Right renal cortex interstitium (tissue), 3 donors: ENCODE results near the gene KRT3. TPM values are rescaled to one million over a fixed set of nuclear protein-coding genes. Genes with fewer than 3 reads are reported as not detected.

ENCODE experiments used
- DNase-seq, 3 donors: peaks; one replicate each; pipeline ENCODE4 v3.0.0-alpha.2; 2013; ENCODE audit warnings: low read depth in 3 of 3, low spot score in 2 of 3
- polyA plus RNA-seq, 3 donors: library from polyadenylated mRNA; unstranded; fragments of 120-200 nt; gene quantifications; one replicate each; pipeline ENCODE4 v1.2.1, GENCODE V29; 2013; ENCODE audit not compliant: insufficient read length in 3 of 3

KRT3 gene
- polyA plus RNA-seq, 3 donors = not detected

GRCh38 chr12:52742822-52743457 is 53.0 kb downstream of the KRT3 start:
- no peak for DNase-seq

GRCh38 chr12:52742196-52742580 is 53.7 kb downstream of the KRT3 start:
- DNase-seq = no peak

GRCh38 chr12:52741375-52742195 is 54.3 kb downstream of the KRT3 start:
- peak; percentile 56 to 76 (median 66) for DNase-seq

- no peak for DNase-seq
These were observed 55.3 kb downstream of the KRT3 start for GRCh38 chr12:52740584-52740983.

GRCh38 chr12:52739963-52740362 is 56.0 kb downstream of the KRT3 start:
- no peak for DNase-seq

Other genes with a start within 250 kb of the KRT3 start
- not detected for gene KRT71, start 243.0 kb downstream of the KRT3 start, polyA plus RNA-seq
- not detected for gene KRT74, start 222.3 kb downstream of the KRT3 start, polyA plus RNA-seq
- not detected for gene KRT72, start 194.7 kb downstream of the KRT3 start, polyA plus RNA-seq
- not detected for gene KRT73, start 177.6 kb downstream of the KRT3 start, polyA plus RNA-seq
- gene KRT2, start 143.9 kb downstream of the KRT3 start, polyA plus RNA-seq = not detected
- gene KRT1, start 115.7 kb downstream of the KRT3 start, polyA plus RNA-seq = under 1 TPM; 0.19 to 0.45 (median 0.31) TPM
- gene KRT77, start 92.6 kb downstream of the KRT3 start, polyA plus RNA-seq = not detected
- not detected for gene KRT76, start 18.8 kb downstream of the KRT3 start, polyA plus RNA-seq
- 1 to 10 TPM in 1 of 3 donors, under 1 TPM in 2; 0.35 to 1.1 (median 0.54) TPM for gene KRT4, start 18.0 kb upstream of the KRT3 start, polyA plus RNA-seq
- gene KRT79, start 38.2 kb upstream of the KRT3 start, polyA plus RNA-seq = not detected
- gene KRT78, start 52.9 kb upstream of the KRT3 start, polyA plus RNA-seq = not detected
- 100 to 1,000 TPM; 214 to 309 (median 270) TPM for gene KRT8, start 109.0 kb upstream of the KRT3 start, polyA plus RNA-seq
- gene KRT18, start 153.0 kb upstream of the KRT3 start, polyA plus RNA-seq = 100 to 1,000 TPM; 155 to 179 (median 172) TPM
- 100 to 1,000 TPM; 526 to 581 (median 533) TPM for gene EIF4B, start 210.3 kb upstream of the KRT3 start, polyA plus RNA-seq